GM12801 (cell line): ENCODE results near the gene MED13L.

ENCODE experiments used
- CTCF ChIP-seq: IDR thresholded peaks from one replicate; pipeline ENCODE4 v1.5.1; 2011; ENCODE audit warnings: control low read depth; ENCODE audit not compliant: insufficient read length; ENCODE audit errors: extremely low read depth

The MED13L gene

GRCh38 chr12:116309343-116309742 is 31.9 kb upstream of the MED13L start:
- TF ChIP-seq CTCF = no peak

- no peak for TF ChIP-seq CTCF
Observed at GRCh38 chr12:116308647-116309046, 31.2 kb upstream of the MED13L start.

DNA sequence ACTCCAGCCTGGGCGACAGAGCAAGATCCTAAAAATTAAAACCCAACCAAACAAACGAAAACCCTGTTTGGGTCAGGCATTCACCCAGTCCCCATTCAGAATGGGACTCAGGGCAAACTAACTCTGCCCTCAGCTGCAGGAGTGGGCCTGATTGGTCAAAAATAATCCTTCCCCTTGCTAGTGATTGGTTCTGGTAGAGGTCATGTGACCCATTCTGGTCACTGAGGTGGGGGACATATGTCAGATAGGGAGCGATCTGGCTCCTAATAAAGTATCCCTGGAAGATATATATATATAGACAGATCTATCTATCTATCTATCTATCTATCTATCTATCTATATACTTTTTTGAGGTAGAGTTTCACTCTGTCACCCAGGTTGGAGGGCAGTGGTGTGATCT is 29.5 kb upstream of the MED13L start:
- TF ChIP-seq CTCF = no peak

DNA sequence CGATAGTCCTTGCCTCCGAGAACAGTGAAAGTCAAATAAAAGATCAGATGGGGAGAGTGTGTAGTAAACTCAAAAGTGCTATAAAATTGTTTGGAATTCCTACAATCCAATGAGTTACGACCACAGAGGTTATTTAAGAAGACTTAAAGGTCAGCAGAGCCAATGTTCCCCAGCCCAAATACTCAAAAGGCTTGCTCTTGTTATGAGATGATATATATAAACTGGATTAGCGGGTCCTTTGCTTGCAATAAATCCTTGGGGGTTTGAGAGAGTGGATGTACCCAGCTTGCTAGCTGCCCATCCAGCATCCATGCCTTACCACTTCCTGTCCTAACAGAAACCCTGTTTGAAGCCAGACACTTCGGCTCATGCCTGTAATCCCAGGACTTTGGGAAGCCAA is 29.0 kb upstream of the MED13L start:
- no peak for TF ChIP-seq CTCF

- no peak for TF ChIP-seq CTCF
Observed at GRCh38 chr12:116304621-116305020, 27.1 kb upstream of the MED13L start.

- no peak for TF ChIP-seq CTCF
Observed at GRCh38 chr12:116303929-116304328, 26.4 kb upstream of the MED13L start.

GRCh38 chr12:116303066-116303465 is 25.6 kb upstream of the MED13L start:
- no peak for TF ChIP-seq CTCF
